Right lobe of liver (tissue), 4 donors: Measurements from ENCODE around the gene HYDIN.
"Not testable (repeated sequence)": the region's sequence is repeated elsewhere in the genome, so short reads cannot be mapped to it uniquely, and the experiment has no call there.

Experiments
- CTCF ChIP-seq, 4 donors: fragments of 200-600 bp in 3 of 4; fragments of 450-650 bp in 1 of 4; IDR thresholded peaks; one replicate each; pipeline versions ENCODE4 v1.5.1 to v1.8.0; 2016 to 2022; ENCODE audit warnings: antibody characterized with exemption in 4 of 4, mild to moderate bottlenecking in 2 of 4
- POLR2A ChIP-seq: fragments of 450-650 bp; IDR thresholded peaks from one replicate; pipeline ENCODE4 v1.6.1; 2017; ENCODE audit warnings: antibody characterized with exemption, mild to moderate bottlenecking
- donor health status: DM: no; HTN: no; CAD: no.
- donor health status: DM: no; HTN: no; CAD: no.
- donor health status: DM: no; HTN: yes; CAD: no.

GRCh38 chr16:71019067-71019682, 211.3 kb downstream of the HYDIN start:
- TF ChIP-seq POLR2A; CTCF (IDR thresholded peaks at IDR 0.05): not testable (repeated sequence)
